Activated CD4-positive, alpha-beta T cell treated with anti-CD3 and anti-CD28 coated beads, Interleukin-2, amount 10 ng/mL, durations not matched to agents 24 days and 14 days (primary cell): ENCODE results near the gene ARL5A. TPM values are rescaled to one million over a fixed set of nuclear protein-coding genes. Genes with fewer than 3 reads are reported as not detected.

Experiments used
- DNase-seq: peaks from one replicate; pipeline ENCODE4 v3.0.0; 2022
- H3K27ac Mint-ChIP-seq: one replicate; pipeline ENCODE4 v1.8.0; 2022; ENCODE audit warnings: mild to moderate bottlenecking, mixed read lengths
- H3K27me3 Mint-ChIP-seq: one replicate; pipeline ENCODE4 v1.8.0; 2022; ENCODE audit warnings: mixed read lengths
- H3K36me3 Mint-ChIP-seq: one replicate; pipeline ENCODE4 v1.8.0; 2022; ENCODE audit warnings: low read depth, mild to moderate bottlenecking, mixed read lengths
- H3K4me1 Mint-ChIP-seq: one replicate; pipeline ENCODE4 v1.8.0; 2021; ENCODE audit warnings: mixed read lengths
- H3K4me3 Mint-ChIP-seq: one replicate; pipeline ENCODE4 v1.8.0; 2022; ENCODE audit warnings: mild to moderate bottlenecking, moderate library complexity, mixed read lengths
- H3K9me3 Mint-ChIP-seq: one replicate; pipeline ENCODE4 v1.8.0; 2021; ENCODE audit warnings: mixed read lengths
- intact Hi-C: fragments of 100-400 bp; cut with micrococcal nuclease; formaldehyde crosslinking; loops from one replicate; pipeline ENCODE4 v1.15.1; 2023
- total RNA-seq: library from RNA; stranded (reverse); gene quantifications from 2 replicates; pipeline ENCODE4 v1.2.3, GENCODE V29; 2022

Gene ARL5A
- total RNA-seq, 1 donor from 2014 or later: 79.5 TPM

- H3K4me1 Mint-ChIP-seq: peaks cover 3% of the 10 kb centered on the region
- no peak overlapping the region for H3K4me3 Mint-ChIP-seq
- intact Hi-C loops: no loop called here
- no peaks in the 10 kb centered on the region for H3K9me3 Mint-ChIP-seq
- DNase-seq: no peak
- H3K27ac Mint-ChIP-seq: no peak overlapping the region
- no peaks in the 10 kb centered on the region for H3K27me3 Mint-ChIP-seq
- H3K36me3 Mint-ChIP-seq: no peaks in the 10 kb centered on the region
Observed at GRCh38 chr2:151761193-151761592, 67.0 kb downstream of the ARL5A start.

- H3K36me3 Mint-ChIP-seq: no peaks in the 10 kb centered on the region
- H3K9me3 Mint-ChIP-seq: no peaks in the 10 kb centered on the region
- no peak overlapping the region for H3K27ac Mint-ChIP-seq
- H3K27me3 Mint-ChIP-seq: no peaks in the 10 kb centered on the region
- intact Hi-C loops: no loop called here
- no peak overlapping the region for H3K4me3 Mint-ChIP-seq
- H3K4me1 Mint-ChIP-seq: no peaks in the 10 kb centered on the region
- no peak for DNase-seq
Observed at GRCh38 chr2:151760139-151760650, 68.0 kb downstream of the ARL5A start.

- no peaks in the 10 kb centered on the region for H3K27me3 Mint-ChIP-seq
- H3K36me3 Mint-ChIP-seq: no peaks in the 10 kb centered on the region
- H3K4me1 Mint-ChIP-seq: no peaks in the 10 kb centered on the region
Observed at GRCh38 chr2:151758744-151759143, 69.5 kb downstream of the ARL5A start.

GRCh38 chr2:151757861-151758260 is 70.4 kb downstream of the ARL5A start:
- no peaks in the 10 kb centered on the region for H3K36me3 Mint-ChIP-seq
- H3K27ac Mint-ChIP-seq: no peak overlapping the region
- H3K9me3 Mint-ChIP-seq: no peaks in the 10 kb centered on the region
- no peaks in the 10 kb centered on the region for H3K27me3 Mint-ChIP-seq
- no peaks in the 10 kb centered on the region for H3K4me1 Mint-ChIP-seq
- H3K4me3 Mint-ChIP-seq: no peak overlapping the region
- intact Hi-C loops: no loop called here
- DNase-seq: no peak

More at GRCh38 chr2:151758744-151759143, 69.5 kb downstream of the ARL5A start:
- Mint-ChIP-seq H3K4me3 (no peak overlapping the region), H3K27ac (no peak overlapping the region), H3K9me3 (no peaks in the 10 kb centered on the region)
- intact Hi-C loops: no loop called here
- no peak for DNase-seq

GRCh38 chr2:151756820-151757219 is 71.4 kb downstream of the ARL5A start:
- Mint-ChIP-seq H3K9me3 (no peaks in the 10 kb centered on the region), H3K36me3 (no peaks in the 10 kb centered on the region), H3K4me3 (no peak overlapping the region), H3K27ac (no peak overlapping the region), H3K27me3 (no peaks in the 10 kb centered on the region), H3K4me1 (no peaks in the 10 kb centered on the region)
- no peak for DNase-seq
- intact Hi-C loops: no loop called here

GRCh38 chr2:151754253-151754897 is 73.8 kb downstream of the ARL5A start:
- no peaks in the 10 kb centered on the region for H3K4me1 Mint-ChIP-seq
- H3K36me3 Mint-ChIP-seq: no peaks in the 10 kb centered on the region
- no peak for DNase-seq
- no peak overlapping the region for H3K4me3 Mint-ChIP-seq
- intact Hi-C loops: no loop called here
- H3K9me3 Mint-ChIP-seq: no peaks in the 10 kb centered on the region
- no peak overlapping the region for H3K27ac Mint-ChIP-seq
- peaks cover 2% of the 10 kb centered on the region for H3K27me3 Mint-ChIP-seq

GRCh38 chr2:151753540-151753939 is 74.7 kb downstream of the ARL5A start:
- no peaks in the 10 kb centered on the region for H3K9me3 Mint-ChIP-seq
- H3K4me1 Mint-ChIP-seq: no peaks in the 10 kb centered on the region
- intact Hi-C loops: no loop called here
- H3K36me3 Mint-ChIP-seq: no peaks in the 10 kb centered on the region
- H3K4me3 Mint-ChIP-seq: no peak overlapping the region
- H3K27me3 Mint-ChIP-seq: peaks cover 2% of the 10 kb centered on the region
- DNase-seq: no peak
- H3K27ac Mint-ChIP-seq: no peak overlapping the region

Other genes starting within 250 kb of the ARL5A start
- 0.02 and 0.09 TPM in 2 replicates for gene NEB, start 93.9 kb downstream of the ARL5A start, total RNA-seq